HL-60 (cell line): ENCODE results near the gene TMEM52.

ENCODE experiments used
- CTCF ChIP-seq: IDR thresholded peaks from one replicate; pipeline ENCODE4 v1.5.1; 2011; ENCODE audit warnings: low read length, control low read depth, inconsistent platforms; ENCODE audit not compliant: insufficient read depth
- GABPA ChIP-seq: IDR thresholded peaks from 2 replicates; pipeline ENCODE4 v1.6.1; 2012; ENCODE audit warnings: low read depth
- POLR2AphosphoS5 ChIP-seq: IDR thresholded peaks from 2 replicates; pipeline ENCODE4 v1.6.1; 2012; ENCODE audit warnings: low read depth
- SPI1 ChIP-seq: IDR thresholded peaks from 2 replicates; pipeline ENCODE4 v1.6.1; 2012; ENCODE audit warnings: low read depth, mild to moderate bottlenecking, borderline replicate concordance
- TF ChIP-seq, protein P1 (sequence below): IDR thresholded peaks from 2 replicates; pipeline ENCODE4 v1.6.1; 2012; ENCODE audit warnings: low read depth; ENCODE audit not compliant: insufficient replicate concordance

- TF ChIP-seq CTCF: no peak
- no peak for TF ChIP-seq POLR2AphosphoS5
- TF ChIP-seq, protein P1, sequence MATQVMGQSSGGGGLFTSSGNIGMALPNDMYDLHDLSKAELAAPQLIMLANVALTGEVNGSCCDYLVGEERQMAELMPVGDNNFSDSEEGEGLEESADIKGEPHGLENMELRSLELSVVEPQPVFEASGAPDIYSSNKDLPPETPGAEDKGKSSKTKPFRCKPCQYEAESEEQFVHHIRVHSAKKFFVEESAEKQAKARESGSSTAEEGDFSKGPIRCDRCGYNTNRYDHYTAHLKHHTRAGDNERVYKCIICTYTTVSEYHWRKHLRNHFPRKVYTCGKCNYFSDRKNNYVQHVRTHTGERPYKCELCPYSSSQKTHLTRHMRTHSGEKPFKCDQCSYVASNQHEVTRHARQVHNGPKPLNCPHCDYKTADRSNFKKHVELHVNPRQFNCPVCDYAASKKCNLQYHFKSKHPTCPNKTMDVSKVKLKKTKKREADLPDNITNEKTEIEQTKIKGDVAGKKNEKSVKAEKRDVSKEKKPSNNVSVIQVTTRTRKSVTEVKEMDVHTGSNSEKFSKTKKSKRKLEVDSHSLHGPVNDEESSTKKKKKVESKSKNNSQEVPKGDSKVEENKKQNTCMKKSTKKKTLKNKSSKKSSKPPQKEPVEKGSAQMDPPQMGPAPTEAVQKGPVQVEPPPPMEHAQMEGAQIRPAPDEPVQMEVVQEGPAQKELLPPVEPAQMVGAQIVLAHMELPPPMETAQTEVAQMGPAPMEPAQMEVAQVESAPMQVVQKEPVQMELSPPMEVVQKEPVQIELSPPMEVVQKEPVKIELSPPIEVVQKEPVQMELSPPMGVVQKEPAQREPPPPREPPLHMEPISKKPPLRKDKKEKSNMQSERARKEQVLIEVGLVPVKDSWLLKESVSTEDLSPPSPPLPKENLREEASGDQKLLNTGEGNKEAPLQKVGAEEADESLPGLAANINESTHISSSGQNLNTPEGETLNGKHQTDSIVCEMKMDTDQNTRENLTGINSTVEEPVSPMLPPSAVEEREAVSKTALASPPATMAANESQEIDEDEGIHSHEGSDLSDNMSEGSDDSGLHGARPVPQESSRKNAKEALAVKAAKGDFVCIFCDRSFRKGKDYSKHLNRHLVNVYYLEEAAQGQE: no peak
- no peak for TF ChIP-seq GABPA
- no peak for TF ChIP-seq SPI1
Measured at GRCh38 chr1:1918901-1919303, at the start of gene TMEM52.
